Ascending aorta (tissue), 2 donors: ENCODE data around the gene PTPRK. TPM values are rescaled to one million over a fixed set of nuclear protein-coding genes. Genes with fewer than 3 reads are reported as not detected.

Experiments
- DNase-seq, 2 donors: peaks; one replicate each; pipeline ENCODE4 v3.0.0-alpha.2; 2019; ENCODE audit warnings: low spot score in 2 of 2
- H3K27ac ChIP-seq, 2 donors: fragments of 200-600 bp; sonication (generic); one replicate each; pipeline ENCODE4 v1.5.1; 2016 to 2017; ENCODE audit warnings: mild to moderate bottlenecking in 1 of 2
- H3K27me3 ChIP-seq: fragments of 200-600 bp; sonication (generic); one replicate; pipeline ENCODE4 v1.5.1; 2017
- H3K36me3 ChIP-seq, 2 donors: fragments of 200-600 bp; sonication (generic); one replicate each; pipeline ENCODE4 v1.5.1; 2016
- H3K4me1 ChIP-seq, 2 donors: fragments of 200-600 bp; sonication (generic); one replicate each; pipeline ENCODE4 v1.5.1; 2016 to 2017; ENCODE audit warnings: mild to moderate bottlenecking in 1 of 2
- H3K4me3 ChIP-seq, 2 donors: fragments of 200-600 bp; sonication (generic); one replicate each; pipeline ENCODE4 v1.5.1; 2016 to 2017; ENCODE audit warnings: mild to moderate bottlenecking in 1 of 2
- H3K9me3 ChIP-seq, 2 donors: fragments of 200-600 bp; sonication (generic); one replicate each; pipeline ENCODE4 v1.5.1; 2016
- CTCF ChIP-seq, 3 experiments: fragments of 200-600 bp in 2 of 3; fragments of 450-650 bp in 1 of 3; sonication (generic) in 2 of 3; IDR thresholded peaks; one replicate each; pipeline ENCODE4 v1.5.1; 2016 to 2019; ENCODE audit warnings: antibody characterized with exemption in 3 of 3, mild to moderate bottlenecking in 1 of 3, moderate library complexity in 1 of 3
- intact Hi-C: fragments of 100-400 bp; cut with DNase I; formaldehyde crosslinking; loops from one replicate; pipeline ENCODE4 v1.15.1; 2023
- total RNA-seq: library from RNA; depleted of rRNA; stranded (reverse); fragments of >200 nt; gene quantifications from one replicate; pipeline ENCODE4 v1.1.0, GENCODE V29; 2016

Gene PTPRK
- total RNA-seq, 1 donor from 2014 or later = 73.1 TPM

- Histone ChIP-seq H3K9me3 (no peaks in the 10 kb centered on the region), H3K36me3 (no peaks in the 10 kb centered on the region), H3K4me1 (no peaks in the 10 kb centered on the region), H3K27me3 (no peaks in the 10 kb centered on the region), H3K27ac (no peak overlapping the region), H3K4me3 (no peak overlapping the region)
- intact Hi-C loops = no loop called here
- no peak for DNase-seq
- no peak for TF ChIP-seq CTCF (IDR thresholded peaks at IDR 0.05)
Observed at GRCh38 chr6:128167552-128167951, 352.8 kb downstream of the PTPRK start.

GRCh38 chr6:128164254-128164653, 356.1 kb downstream of the PTPRK start:
- no peaks in the 10 kb centered on the region for H3K36me3 ChIP-seq
- H3K27ac ChIP-seq = no peak overlapping the region
- no peak for TF ChIP-seq CTCF (IDR thresholded peaks at IDR 0.05)
- no peak for DNase-seq
- H3K4me1 ChIP-seq = no peaks in the 10 kb centered on the region
- no peaks in the 10 kb centered on the region for H3K9me3 ChIP-seq
- no peaks in the 10 kb centered on the region for H3K27me3 ChIP-seq
- no peak overlapping the region for H3K4me3 ChIP-seq
- intact Hi-C loops = no loop called here

GRCh38 chr6:128162423-128162822, 358.0 kb downstream of the PTPRK start:
- no peaks in the 10 kb centered on the region for H3K4me1 ChIP-seq
- H3K27me3 ChIP-seq = no peaks in the 10 kb centered on the region
- no peaks in the 10 kb centered on the region for H3K9me3 ChIP-seq
- H3K4me3 ChIP-seq = no peak overlapping the region
- intact Hi-C loops = no loop called here
- H3K27ac ChIP-seq = no peak overlapping the region
- no peaks in the 10 kb centered on the region for H3K36me3 ChIP-seq
- no peak for TF ChIP-seq CTCF (IDR thresholded peaks at IDR 0.05)
- no peak for DNase-seq

- no peaks in the 10 kb centered on the region for H3K36me3 ChIP-seq
- intact Hi-C loops = no loop called here
Observed at GRCh38 chr6:128161839-128162238, 358.6 kb downstream of the PTPRK start.

GRCh38 chr6:128161263-128161662, 359.1 kb downstream of the PTPRK start:
- Histone ChIP-seq H3K9me3 (no peaks in the 10 kb centered on the region), H3K4me3 (no peak overlapping the region), H3K27ac (no peak overlapping the region), H3K4me1 (no peaks in the 10 kb centered on the region), H3K27me3 (no peaks in the 10 kb centered on the region), H3K36me3 (no peaks in the 10 kb centered on the region)
- no peak for TF ChIP-seq CTCF (IDR thresholded peaks at IDR 0.05)
- DNase-seq = no peak
- intact Hi-C loops = no loop called here

More at GRCh38 chr6:128161839-128162238, 358.6 kb downstream of the PTPRK start:
- no peaks in the 10 kb centered on the region for H3K9me3 ChIP-seq
- no peak overlapping the region for H3K4me3 ChIP-seq
- no peaks in the 10 kb centered on the region for H3K4me1 ChIP-seq
- no peaks in the 10 kb centered on the region for H3K27me3 ChIP-seq
- TF ChIP-seq CTCF (IDR thresholded peaks at IDR 0.05) = no peak
- no peak for DNase-seq
- H3K27ac ChIP-seq = no peak overlapping the region

GRCh38 chr6:128158496-128158895, 361.9 kb downstream of the PTPRK start:
- Histone ChIP-seq H3K27ac (no peak overlapping the region), H3K4me3 (no peak overlapping the region), H3K36me3 (no peaks in the 10 kb centered on the region), H3K9me3 (no peaks in the 10 kb centered on the region), H3K27me3 (no peaks in the 10 kb centered on the region), H3K4me1 (no peaks in the 10 kb centered on the region)
- intact Hi-C loops = no loop called here
- no peak for DNase-seq
- TF ChIP-seq CTCF (IDR thresholded peaks at IDR 0.05) = no peak
